Measurements from ENCODE around the gene DNAAF1. TPM values are rescaled to one million over a fixed set of nuclear protein-coding genes. Genes with fewer than 3 reads are reported as not detected.
"Not testable (repeated sequence)": the region's sequence is repeated elsewhere in the genome, so short reads cannot be mapped to it uniquely, and the experiment has no call there.

DNAAF1 gene
- total RNA-seq, 1 donor, result 0.36 TPM

- no peaks in the 10 kb centered on the region for H3K9me3 ChIP-seq (ENCODE audit: low read depth, low read length)
These were observed 37.2 kb upstream of the DNAAF1 start for GRCh38 chr16:84107921-84108320.

GRCh38 chr16:84109598-84110335 is 35.3 kb upstream of the DNAAF1 start:
- Histone ChIP-seq H4K20me1 (ENCODE audit: insufficient read depth, low read length) (peaks cover 46% of the 10 kb centered on the region), H3K4me2 (ENCODE audit: insufficient read depth, low read length) (no peak overlapping the region), H3K27ac (ENCODE audit: low read depth, low read length) (no peak overlapping the region)

More at GRCh38 chr16:84107921-84108320, 37.2 kb upstream of the DNAAF1 start:
- no peak for TF ChIP-seq CTCF (IDR thresholded peaks at IDR 0.05; ENCODE audit: extremely low read depth, low read depth, low read length)
- Histone ChIP-seq H3K79me2 (ENCODE audit: insufficient read depth, low read length) (peaks cover 88% of the 10 kb centered on the region), H3K4me1 (ENCODE audit: insufficient read depth, low read length) (peaks cover 9% of the 10 kb centered on the region), H2AFZ (ENCODE audit: low read length) (no peak overlapping the region), H3K36me3 (ENCODE audit: insufficient read depth, low read length) (peaks cover 18% of the 10 kb centered on the region), H3K27ac (ENCODE audit: low read depth, low read length) (no peak overlapping the region), H3K4me2 (ENCODE audit: insufficient read depth, low read length) (no peak overlapping the region), H3K4me3 (ENCODE audit: insufficient read depth, low read length) (no peak overlapping the region), H4K20me1 (ENCODE audit: insufficient read depth, low read length) (peaks cover 50% of the 10 kb centered on the region), H3K27me3 (ENCODE audit: insufficient read depth, low read length) (no peaks in the 10 kb centered on the region)
- DNase-seq (ENCODE audit: insufficient read length, low spot score, missing footprints), result no peak

GRCh38 chr16:84110527-84110926 is 34.6 kb upstream of the DNAAF1 start:
- no peak for TF ChIP-seq CTCF (IDR thresholded peaks at IDR 0.05; ENCODE audit: extremely low read depth, low read depth, low read length)
- DNase-seq (ENCODE audit: insufficient read length, low spot score, missing footprints), result no peak
- Histone ChIP-seq H3K36me3 (ENCODE audit: insufficient read depth, low read length) (peaks cover 18% of the 10 kb centered on the region), H3K4me1 (ENCODE audit: insufficient read depth, low read length) (peaks cover 5% of the 10 kb centered on the region), H3K27me3 (ENCODE audit: insufficient read depth, low read length) (no peaks in the 10 kb centered on the region), H3K79me2 (ENCODE audit: insufficient read depth, low read length) (peaks cover 94% of the 10 kb centered on the region), H2AFZ (ENCODE audit: low read length) (no peak overlapping the region), H3K4me2 (ENCODE audit: insufficient read depth, low read length) (no peak overlapping the region), H4K20me1 (ENCODE audit: insufficient read depth, low read length) (peaks cover 43% of the 10 kb centered on the region), H3K9me3 (ENCODE audit: low read depth, low read length) (no peaks in the 10 kb centered on the region), H3K4me3 (ENCODE audit: insufficient read depth, low read length) (no peak overlapping the region), H3K27ac (ENCODE audit: low read depth, low read length) (no peak overlapping the region)

More at GRCh38 chr16:84109598-84110335, 35.3 kb upstream of the DNAAF1 start:
- TF ChIP-seq CTCF (IDR thresholded peaks at IDR 0.05; ENCODE audit: extremely low read depth, low read depth, low read length), result no peak
- Histone ChIP-seq H3K4me3 (ENCODE audit: insufficient read depth, low read length) (no peak overlapping the region), H3K36me3 (ENCODE audit: insufficient read depth, low read length) (peaks cover 18% of the 10 kb centered on the region), H3K27me3 (ENCODE audit: insufficient read depth, low read length) (no peaks in the 10 kb centered on the region), H2AFZ (ENCODE audit: low read length) (no peak overlapping the region), H3K9me3 (ENCODE audit: low read depth, low read length) (no peaks in the 10 kb centered on the region), H3K79me2 (ENCODE audit: insufficient read depth, low read length) (peaks cover 93% of the 10 kb centered on the region), H3K4me1 (ENCODE audit: insufficient read depth, low read length) (no peaks in the 10 kb centered on the region)
- DNase-seq (ENCODE audit: insufficient read length, low spot score, missing footprints), result no peak

GRCh38 chr16:84111525-84111924 is 33.6 kb upstream of the DNAAF1 start:
- Histone ChIP-seq H3K27ac (ENCODE audit: low read depth, low read length) (no peak overlapping the region), H3K4me1 (ENCODE audit: insufficient read depth, low read length) (peaks cover 6% of the 10 kb centered on the region), H3K4me3 (ENCODE audit: insufficient read depth, low read length) (no peak overlapping the region), H3K4me2 (ENCODE audit: insufficient read depth, low read length) (no peak overlapping the region), H2AFZ (ENCODE audit: low read length) (no peak overlapping the region), H3K27me3 (ENCODE audit: insufficient read depth, low read length) (no peaks in the 10 kb centered on the region), H4K20me1 (ENCODE audit: insufficient read depth, low read length) (peaks cover 38% of the 10 kb centered on the region), H3K79me2 (ENCODE audit: insufficient read depth, low read length) (peaks cover 96% of the 10 kb centered on the region), H3K36me3 (ENCODE audit: insufficient read depth, low read length) (peaks cover 18% of the 10 kb centered on the region), H3K9me3 (ENCODE audit: low read depth, low read length) (no peaks in the 10 kb centered on the region)
- no peak for DNase-seq (ENCODE audit: insufficient read length, low spot score, missing footprints)
- no peak for TF ChIP-seq CTCF (IDR thresholded peaks at IDR 0.05; ENCODE audit: extremely low read depth, low read depth, low read length)

- H3K36me3 ChIP-seq (ENCODE audit: insufficient read depth, low read length), result peaks cover 18% of the 10 kb centered on the region
- H4K20me1 ChIP-seq (ENCODE audit: insufficient read depth, low read length), result peaks cover 33% of the 10 kb centered on the region
- DNase-seq (ENCODE audit: insufficient read length, low spot score, missing footprints); H3K9me3 ChIP-seq (ENCODE audit: low read depth, low read length); H3K4me3 ChIP-seq (ENCODE audit: insufficient read depth, low read length); H3K27ac ChIP-seq (ENCODE audit: low read depth, low read length); H3K4me2 ChIP-seq (ENCODE audit: insufficient read depth, low read length); H3K27me3 ChIP-seq (ENCODE audit: insufficient read depth, low read length); H3K4me1 ChIP-seq (ENCODE audit: insufficient read depth, low read length); H2AFZ ChIP-seq (ENCODE audit: low read length): not testable (repeated sequence)
- H3K79me2 ChIP-seq (ENCODE audit: insufficient read depth, low read length), result peaks cover 92% of the 10 kb centered on the region
These were observed 33.2 kb upstream of the DNAAF1 start for GRCh38 chr16:84111949-84112348.
